Measurements from ENCODE around the gene SLC25A25. TPM values are rescaled to one million over a fixed set of nuclear protein-coding genes. Genes with fewer than 3 reads are reported as not detected.
"Not testable (repeated sequence)": the region's sequence is repeated elsewhere in the genome, so short reads cannot be mapped to it uniquely, and the experiment has no call there.

SLC25A25 gene
- total RNA-seq, 1 donor = 30.6 TPM

DNA sequence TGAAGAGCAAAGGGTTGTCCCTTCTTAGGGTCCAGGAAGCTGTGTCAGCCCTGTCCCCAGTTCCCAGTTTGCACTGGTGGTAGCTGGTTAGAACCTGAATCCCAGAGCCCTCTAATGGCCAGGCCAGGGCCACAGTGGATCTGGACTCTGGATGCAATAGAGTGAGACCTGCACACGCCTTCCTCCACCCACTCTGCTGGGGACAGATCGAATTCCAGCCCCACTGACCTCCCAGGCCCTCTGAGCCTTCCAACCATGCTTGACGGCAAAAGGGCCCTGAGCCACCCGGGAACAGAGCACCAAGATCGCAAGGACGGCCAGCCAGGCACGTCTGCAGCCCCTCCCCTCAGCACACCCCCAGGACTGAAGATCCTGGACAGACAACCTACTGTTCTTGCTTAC is 24.6 kb upstream of the SLC25A25 start:
- Histone ChIP-seq H3K4me3 (ENCODE audit: low read length) (no peak overlapping the region), H3K27me3 (ENCODE audit: insufficient read depth, low read length) (no peaks in the 10 kb centered on the region), H3K9me3 (ENCODE audit: low read depth, low read length) (no peaks in the 10 kb centered on the region), H3K4me1 (ENCODE audit: insufficient read depth, low read length) (no peaks in the 10 kb centered on the region)

DNA sequence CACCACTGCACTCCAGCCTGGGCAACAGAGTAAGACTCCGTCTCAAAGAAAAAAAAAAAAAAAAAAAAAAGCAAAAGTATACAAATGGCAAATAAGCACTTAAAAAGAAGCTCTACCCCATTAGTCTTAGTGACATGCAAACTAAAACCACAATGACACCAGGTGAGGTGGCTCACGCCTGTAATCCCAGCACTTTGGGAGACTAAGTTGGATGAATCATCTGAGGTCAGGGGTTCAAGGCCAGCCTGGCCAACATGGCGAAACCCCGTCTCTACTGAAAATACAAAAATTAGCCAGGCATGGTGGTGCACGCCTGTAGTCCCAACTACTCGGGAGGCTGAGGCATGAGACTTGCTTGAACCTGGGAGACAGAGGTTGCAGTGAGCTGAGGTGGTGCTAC is 22.6 kb upstream of the SLC25A25 start:
- H3K9me3 ChIP-seq (ENCODE audit: low read depth, low read length); H3K4me1 ChIP-seq (ENCODE audit: insufficient read depth, low read length); H3K4me3 ChIP-seq (ENCODE audit: low read length); H3K27me3 ChIP-seq (ENCODE audit: insufficient read depth, low read length): not testable (repeated sequence)

DNA sequence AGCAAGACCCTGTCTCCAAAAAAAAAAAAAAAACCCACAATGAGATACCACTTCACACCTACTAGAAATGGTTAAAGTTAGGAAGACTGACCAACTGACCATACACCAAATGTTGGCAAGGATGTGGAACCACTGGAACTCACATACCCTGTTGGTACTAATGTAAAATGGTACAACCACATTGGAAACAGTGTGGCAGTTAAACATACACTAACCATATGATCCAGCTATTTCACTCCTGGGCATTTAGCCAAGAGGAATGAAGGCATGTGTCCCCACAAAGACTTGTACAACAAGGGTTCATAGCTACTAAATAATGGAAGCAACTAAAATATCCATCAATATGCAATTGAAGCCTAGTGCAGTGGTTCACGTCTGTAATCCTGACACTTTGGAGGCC is 22.2 kb upstream of the SLC25A25 start:
- peaks cover 3% of the 10 kb centered on the region for H3K4me1 ChIP-seq (ENCODE audit: insufficient read depth, low read length)
- no peak overlapping the region for H3K4me3 ChIP-seq (ENCODE audit: low read length)

DNA sequence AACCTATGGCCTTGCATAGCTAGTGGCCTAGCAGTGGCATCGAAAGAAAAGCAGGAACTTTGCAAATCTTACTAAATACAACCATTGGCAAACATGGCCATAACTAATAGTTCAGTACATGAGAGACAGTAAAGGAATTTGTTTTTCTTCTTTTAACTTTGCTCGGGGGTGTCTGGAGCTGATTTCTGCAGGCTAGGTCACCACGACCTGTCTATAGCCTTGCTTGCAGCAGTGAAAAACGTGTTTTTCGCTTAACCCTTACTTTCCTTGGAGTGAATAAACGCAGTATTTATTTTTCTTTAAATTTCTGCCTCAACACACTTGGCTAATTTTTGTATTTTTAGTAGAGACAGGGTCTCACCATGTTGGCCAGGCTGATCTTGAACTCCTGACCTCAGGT is 20.8 kb upstream of the SLC25A25 start:
- H3K4me3 ChIP-seq (ENCODE audit: low read length) = no peak overlapping the region
- no peaks in the 10 kb centered on the region for H3K27me3 ChIP-seq (ENCODE audit: insufficient read depth, low read length)
- no peaks in the 10 kb centered on the region for H3K9me3 ChIP-seq (ENCODE audit: low read depth, low read length)
- H3K4me1 ChIP-seq (ENCODE audit: insufficient read depth, low read length) = peaks cover 3% of the 10 kb centered on the region

More for the DNA sequence above, 22.2 kb upstream of the SLC25A25 start:
- Histone ChIP-seq H3K9me3 (ENCODE audit: low read depth, low read length) (no peaks in the 10 kb centered on the region), H3K27me3 (ENCODE audit: insufficient read depth, low read length) (no peaks in the 10 kb centered on the region)

DNA sequence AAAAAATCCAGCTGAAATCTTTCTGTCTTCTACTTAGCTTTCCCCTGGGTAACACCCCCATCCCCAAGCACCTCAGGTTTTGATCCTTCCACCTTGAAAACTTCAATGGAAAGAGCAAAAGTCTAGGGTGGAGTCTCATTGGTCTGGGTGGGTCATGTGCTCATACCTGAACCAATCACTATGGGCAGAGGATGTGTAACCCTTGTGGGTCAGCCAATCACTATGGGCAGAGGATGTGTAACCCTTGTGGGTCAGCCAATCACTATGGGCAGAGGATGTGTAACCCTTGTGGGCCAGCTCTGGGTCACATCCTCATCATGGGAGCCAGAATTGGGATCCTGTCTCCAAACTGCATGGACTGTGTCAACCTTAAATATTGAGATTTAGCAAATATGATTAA is 19.4 kb upstream of the SLC25A25 start:
- H3K4me1 ChIP-seq (ENCODE audit: insufficient read depth, low read length) = peaks cover 15% of the 10 kb centered on the region
- no peak overlapping the region for H3K4me3 ChIP-seq (ENCODE audit: low read length)
- H3K9me3 ChIP-seq (ENCODE audit: low read depth, low read length) = no peaks in the 10 kb centered on the region
- H3K27me3 ChIP-seq (ENCODE audit: insufficient read depth, low read length) = no peaks in the 10 kb centered on the region

DNA sequence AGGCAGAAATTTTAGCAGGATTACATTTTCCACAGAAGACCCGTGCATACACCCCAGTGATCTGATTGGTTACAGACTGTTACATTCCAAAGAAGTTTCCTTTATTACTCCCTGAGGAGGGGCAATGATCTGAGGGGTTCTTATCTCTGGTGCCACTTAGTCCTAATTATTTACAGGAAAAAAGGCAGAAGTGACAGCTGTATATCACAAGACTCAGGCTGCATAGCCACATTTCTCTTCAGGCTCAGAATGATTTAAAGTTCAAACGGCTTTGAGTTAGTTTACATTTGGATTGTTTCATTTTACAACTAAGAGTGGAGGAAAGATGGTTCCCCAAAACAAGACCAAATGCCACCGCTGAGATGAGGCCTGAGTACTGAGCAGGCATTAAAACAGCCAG is 18.2 kb upstream of the SLC25A25 start:
- no peak overlapping the region for H3K4me3 ChIP-seq (ENCODE audit: low read length)
- peaks cover 27% of the 10 kb centered on the region for H3K4me1 ChIP-seq (ENCODE audit: insufficient read depth, low read length)
- H3K27me3 ChIP-seq (ENCODE audit: insufficient read depth, low read length) = no peaks in the 10 kb centered on the region
- no peaks in the 10 kb centered on the region for H3K9me3 ChIP-seq (ENCODE audit: low read depth, low read length)

DNA sequence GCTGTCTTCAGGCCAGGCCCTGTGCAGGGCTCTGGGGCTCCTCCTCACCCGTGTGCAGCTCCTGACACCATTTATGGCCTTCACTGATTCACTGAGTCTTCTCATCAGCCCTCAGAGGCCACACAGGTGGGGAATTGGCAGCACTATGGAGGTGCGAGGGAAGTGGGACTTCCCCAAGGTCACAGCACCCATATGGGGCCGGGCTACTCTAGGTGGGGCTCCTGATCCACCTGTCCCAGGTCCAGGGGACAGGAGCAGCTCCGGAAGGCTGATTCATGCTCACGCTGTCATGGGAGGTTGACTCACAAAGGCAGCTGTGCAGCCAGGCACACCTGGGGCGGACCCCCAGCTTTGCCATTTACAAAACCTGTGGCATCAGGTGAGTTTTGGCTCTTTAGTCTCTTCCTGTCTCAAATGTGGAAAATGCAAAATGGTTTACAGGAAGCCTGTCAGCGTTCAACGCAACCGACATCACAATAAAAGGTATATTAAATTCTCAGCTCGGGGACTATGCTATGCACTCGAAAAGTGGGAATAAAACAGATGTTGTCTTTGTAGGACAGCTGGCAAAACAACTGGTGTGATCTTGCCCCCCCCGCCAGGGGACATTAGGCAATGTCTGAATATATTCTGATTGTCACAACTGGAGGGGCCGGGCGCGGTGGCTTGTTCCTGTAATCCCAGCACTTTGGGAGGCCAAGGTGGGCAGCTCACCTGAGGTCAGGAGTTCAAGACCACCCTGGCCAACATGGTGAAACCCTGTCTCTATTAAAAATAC is 15.9 kb upstream of the SLC25A25 start:
- H3K4me1 ChIP-seq (ENCODE audit: insufficient read depth, low read length) = peaks cover 50% of the 10 kb centered on the region
- H3K27me3 ChIP-seq (ENCODE audit: insufficient read depth, low read length) = no peaks in the 10 kb centered on the region
- H3K9me3 ChIP-seq (ENCODE audit: low read depth, low read length) = no peaks in the 10 kb centered on the region
- no peak overlapping the region for H3K4me3 ChIP-seq (ENCODE audit: low read length)

DNA sequence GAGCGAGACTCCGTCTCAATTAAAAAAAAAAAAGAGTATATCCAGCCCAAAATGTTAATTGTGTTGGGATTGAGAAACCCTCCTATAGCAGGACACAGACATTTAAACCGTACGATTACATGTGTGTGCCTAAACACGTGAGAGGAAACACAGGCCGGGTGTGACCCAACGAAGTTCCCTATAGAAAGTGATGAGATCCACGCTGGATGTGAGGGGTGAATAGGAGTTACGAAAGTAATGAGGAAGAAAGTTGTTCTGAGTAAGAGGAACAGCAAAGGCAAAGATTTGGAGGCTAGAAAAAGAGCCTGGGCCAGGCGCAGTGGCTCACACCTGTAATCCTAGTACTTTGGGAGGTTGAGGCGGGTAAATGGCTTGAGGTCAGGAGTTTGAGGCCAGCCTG is 14.5 kb upstream of the SLC25A25 start:
- Histone ChIP-seq H3K4me3 (ENCODE audit: low read length) (no peak overlapping the region), H3K9me3 (ENCODE audit: low read depth, low read length) (no peaks in the 10 kb centered on the region), H3K27me3 (ENCODE audit: insufficient read depth, low read length) (no peaks in the 10 kb centered on the region), H3K4me1 (ENCODE audit: insufficient read depth, low read length) (peaks cover 54% of the 10 kb centered on the region)

DNA sequence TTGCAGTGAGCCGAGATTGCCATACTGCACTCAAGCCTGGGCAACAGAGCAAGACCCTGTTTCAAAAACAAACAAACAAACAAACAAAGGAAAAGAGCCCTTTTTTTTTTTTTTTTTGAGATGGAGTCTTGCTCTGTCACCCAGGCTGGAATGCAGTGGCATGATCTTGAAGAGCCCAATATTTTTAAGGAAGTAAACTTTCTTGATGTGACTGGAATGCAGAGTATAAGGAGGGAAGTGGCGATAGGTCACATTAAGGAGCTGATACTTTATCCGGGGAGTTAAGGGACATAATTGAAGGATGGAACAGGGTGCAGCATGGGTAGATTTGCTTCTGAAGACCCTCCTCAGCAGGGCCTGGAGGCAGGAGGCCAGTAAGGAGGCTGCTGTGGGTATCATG is 13.9 kb upstream of the SLC25A25 start:
- Histone ChIP-seq H3K27me3 (ENCODE audit: insufficient read depth, low read length) (no peaks in the 10 kb centered on the region), H3K9me3 (ENCODE audit: low read depth, low read length) (no peaks in the 10 kb centered on the region), H3K4me1 (ENCODE audit: insufficient read depth, low read length) (peaks cover 54% of the 10 kb centered on the region), H3K4me3 (ENCODE audit: low read length) (no peak overlapping the region)

DNA sequence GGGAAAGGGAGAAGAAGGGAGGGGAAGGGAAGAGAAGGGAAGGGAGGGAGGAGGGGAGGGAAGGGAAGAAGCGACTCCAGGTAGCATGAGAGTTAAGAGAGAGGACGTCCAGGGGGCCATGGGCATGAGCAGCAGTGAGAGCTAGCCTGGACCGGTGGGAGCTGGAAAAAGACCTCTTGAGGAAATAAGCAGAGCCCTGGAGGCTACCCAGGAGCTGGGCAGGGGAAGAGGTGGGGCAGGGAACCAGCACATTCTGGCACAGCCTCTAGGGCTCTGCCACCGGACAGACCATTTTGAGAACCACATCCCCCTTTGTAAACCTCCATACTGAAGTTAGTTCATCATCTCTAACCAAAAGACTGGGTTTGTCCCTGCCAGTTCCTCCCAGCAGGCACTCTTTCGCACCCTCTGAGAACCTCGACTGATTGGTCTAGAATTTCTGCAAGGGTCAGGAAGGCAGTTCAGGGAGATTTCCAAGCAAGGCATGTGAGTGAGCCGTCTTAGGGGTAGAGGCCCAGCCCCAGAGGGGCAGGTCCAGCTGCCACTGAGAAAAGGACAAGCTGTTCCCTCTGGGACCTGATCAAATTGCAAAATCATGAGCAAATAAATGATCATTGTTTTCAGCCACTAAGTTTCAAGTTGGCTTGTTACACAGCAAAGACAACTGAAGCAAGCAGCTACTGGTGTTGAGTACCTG is 12.5 kb upstream of the SLC25A25 start:
- Histone ChIP-seq H3K4me3 (ENCODE audit: low read length) (no peak overlapping the region), H3K4me1 (ENCODE audit: insufficient read depth, low read length) (peaks cover 55% of the 10 kb centered on the region), H3K27me3 (ENCODE audit: insufficient read depth, low read length) (no peaks in the 10 kb centered on the region), H3K9me3 (ENCODE audit: low read depth, low read length) (no peaks in the 10 kb centered on the region)

DNA sequence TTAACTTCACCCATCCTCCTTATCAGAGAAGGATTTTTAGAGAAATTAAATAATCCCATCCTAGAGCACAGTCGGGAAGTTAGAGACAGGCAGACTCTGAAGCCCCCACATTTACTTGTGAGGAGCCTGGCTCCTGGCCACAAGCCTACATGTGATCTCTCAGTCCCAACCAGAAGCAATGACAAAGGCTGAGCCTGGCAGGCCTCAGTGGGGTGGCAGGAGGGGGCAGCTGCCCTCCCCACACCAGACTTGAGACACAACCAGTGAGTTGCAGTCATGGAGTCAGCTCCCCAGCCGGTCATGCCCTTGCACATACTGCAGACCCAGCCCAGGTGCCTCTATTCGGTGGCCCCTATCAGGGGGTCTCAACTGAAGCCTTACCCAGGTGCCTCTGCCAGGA is 11.9 kb upstream of the SLC25A25 start:
- H3K4me1 ChIP-seq (ENCODE audit: insufficient read depth, low read length) = peaks cover 61% of the 10 kb centered on the region
- no peaks in the 10 kb centered on the region for H3K27me3 ChIP-seq (ENCODE audit: insufficient read depth, low read length)
- H3K4me3 ChIP-seq (ENCODE audit: low read length) = no peak overlapping the region
- no peaks in the 10 kb centered on the region for H3K9me3 ChIP-seq (ENCODE audit: low read depth, low read length)

DNA sequence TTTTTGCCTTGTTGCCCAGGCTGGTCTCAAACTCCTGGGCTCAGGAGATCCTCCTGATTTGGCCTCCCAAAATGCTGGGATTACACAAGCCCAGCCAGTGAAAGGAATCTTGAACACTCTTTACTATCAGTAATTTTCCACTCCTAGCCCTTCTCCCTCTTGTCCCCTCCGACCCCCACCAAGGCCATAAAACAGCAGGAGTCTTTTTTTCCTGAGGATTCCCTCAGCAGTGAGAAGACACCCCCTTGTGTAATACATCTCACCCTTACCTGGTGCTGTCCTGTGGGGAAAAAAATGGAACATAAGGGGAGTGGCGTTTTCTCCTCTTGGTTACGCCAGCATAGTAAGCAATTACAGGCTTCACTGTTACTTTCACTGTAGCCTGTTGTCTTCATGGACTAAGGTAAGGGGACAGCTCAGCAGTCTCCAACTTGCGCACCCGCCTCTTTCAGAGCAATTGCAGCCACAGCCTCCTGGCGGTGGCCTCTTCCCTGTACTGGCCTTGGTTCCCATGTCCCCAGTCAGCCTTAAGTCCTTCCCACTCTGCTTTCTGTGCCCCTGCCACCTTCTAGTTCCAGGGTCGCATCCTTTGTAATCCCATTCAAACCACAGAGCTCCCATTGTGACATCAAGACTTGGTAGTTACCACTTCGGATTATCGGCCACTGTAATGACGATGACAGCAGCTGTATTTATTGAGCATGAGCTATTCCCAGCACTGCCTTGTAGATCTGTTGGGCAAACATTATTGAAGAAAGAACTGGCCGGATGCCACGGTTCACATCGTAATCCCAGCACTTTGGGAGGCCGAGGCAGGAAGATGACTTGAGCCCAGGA is 10.9 kb upstream of the SLC25A25 start:
- no peaks in the 10 kb centered on the region for H3K27me3 ChIP-seq (ENCODE audit: insufficient read depth, low read length)
- H3K4me3 ChIP-seq (ENCODE audit: low read length) = no peak overlapping the region
- H3K9me3 ChIP-seq (ENCODE audit: low read depth, low read length) = no peaks in the 10 kb centered on the region
- H3K4me1 ChIP-seq (ENCODE audit: insufficient read depth, low read length) = peaks cover 71% of the 10 kb centered on the region

DNA sequence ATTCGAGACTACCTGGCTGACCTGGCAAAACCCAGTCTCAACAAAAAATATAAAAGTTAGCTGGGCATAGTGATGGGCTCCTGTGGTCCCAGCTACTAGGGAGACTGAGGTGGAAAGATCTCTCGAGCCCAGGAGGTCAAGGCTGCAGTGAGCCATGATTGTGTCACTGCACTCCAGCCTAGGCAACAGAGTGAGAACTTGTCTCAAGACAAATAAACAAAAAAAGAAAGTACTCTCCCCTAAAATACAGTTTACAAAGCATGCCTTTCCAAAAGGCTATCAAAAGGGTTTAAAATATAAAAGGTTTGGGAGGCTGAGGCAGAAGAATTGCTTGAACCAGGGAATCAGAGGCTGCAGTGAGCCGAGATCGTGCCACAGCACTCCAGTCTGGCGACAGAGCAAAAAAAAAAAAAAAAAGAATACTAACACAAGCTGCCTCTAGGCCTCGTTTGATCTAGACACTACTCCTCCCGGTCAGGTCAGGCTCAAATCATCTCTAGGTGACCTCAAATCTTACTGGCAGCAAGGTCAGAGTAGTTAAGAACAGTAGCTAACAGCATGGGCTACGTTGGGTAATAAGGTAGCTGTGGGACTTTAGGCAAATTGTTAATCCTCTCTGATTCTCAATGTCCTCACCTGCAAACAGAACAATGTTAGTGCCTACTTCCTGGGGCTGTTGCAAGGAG is 10.2 kb upstream of the SLC25A25 start:
- no peak overlapping the region for H3K4me3 ChIP-seq (ENCODE audit: low read length)
- H3K4me1 ChIP-seq (ENCODE audit: insufficient read depth, low read length) = peaks cover 74% of the 10 kb centered on the region
- no peaks in the 10 kb centered on the region for H3K9me3 ChIP-seq (ENCODE audit: low read depth, low read length)
- no peaks in the 10 kb centered on the region for H3K27me3 ChIP-seq (ENCODE audit: insufficient read depth, low read length)

DNA sequence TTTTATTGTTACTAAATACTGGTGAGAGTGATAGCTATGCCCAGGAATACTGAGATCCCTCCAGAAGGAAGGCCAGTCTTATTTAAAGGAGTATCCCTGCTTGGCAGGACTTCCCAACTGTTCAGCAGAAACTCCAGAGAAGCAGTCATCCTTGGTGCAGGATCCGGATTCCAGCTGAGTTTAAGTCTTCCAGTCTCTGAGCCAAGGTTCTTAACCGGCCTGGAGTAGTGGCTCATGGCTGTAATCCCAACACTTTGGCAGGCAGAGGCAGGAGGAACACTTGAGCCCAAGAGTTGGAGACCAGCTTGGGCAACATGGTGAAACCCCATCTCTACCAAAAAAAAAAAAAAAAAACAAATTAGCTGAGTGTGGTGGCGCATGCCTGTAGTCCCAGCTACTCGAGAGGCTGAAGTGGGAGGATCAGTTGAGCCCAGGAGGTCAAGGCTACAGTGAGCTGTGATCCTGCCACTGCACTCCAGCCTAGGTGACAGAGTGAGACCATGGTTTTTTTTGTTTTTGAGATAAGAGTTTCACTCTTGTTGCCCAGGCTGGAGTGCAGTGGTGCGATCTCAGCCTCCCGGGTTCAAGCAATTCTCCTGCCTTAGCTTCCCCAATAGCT is 8.6 kb upstream of the SLC25A25 start:
- H3K4me3 ChIP-seq (ENCODE audit: low read length) = no peak overlapping the region
- no peaks in the 10 kb centered on the region for H3K9me3 ChIP-seq (ENCODE audit: low read depth, low read length)
- H3K27me3 ChIP-seq (ENCODE audit: insufficient read depth, low read length) = no peaks in the 10 kb centered on the region
- peaks cover 72% of the 10 kb centered on the region for H3K4me1 ChIP-seq (ENCODE audit: insufficient read depth, low read length)
